ENCODE results near the gene WDR38. TPM values are rescaled to one million over a fixed set of nuclear protein-coding genes. Genes with fewer than 3 reads are reported as not detected.

The WDR38 gene
- total and polyA plus RNA-seq, 2 of the 4 experiments (the other 2 are of a cell fraction), result not detected

- Histone ChIP-seq H4K20me1 (ENCODE audit: insufficient read depth, low read length) (no peaks in the 10 kb centered on the region; the same call in 1 of the 2 replicates), H2AFZ (replicated peaks; ENCODE audit: low read length, poor library complexity) (no peak overlapping the region), H3K27me3 (ENCODE audit: control insufficient read depth, insufficient read depth, low read length) (no peaks in the 10 kb centered on the region), H3K9me3 (ENCODE audit: control insufficient read depth, insufficient read depth, low read length) (no peaks in the 10 kb centered on the region), H3K4ac (ENCODE audit: low read depth, low read length) (no peak overlapping the region), H3K27ac (ENCODE audit: insufficient read depth, low read length) (no peak overlapping the region), H2BK20ac (ENCODE audit: low read depth, low read length) (no peak overlapping the region), H4K8ac (ENCODE audit: low read depth in 2 of 2, low read length in 2 of 2) (no peak overlapping the region), H3K56ac (ENCODE audit: extremely low read depth, insufficient read depth, low read length) (no peak overlapping the region), H2AK9ac (replicated peaks; ENCODE audit: low read depth, low read length, poor library complexity) (no peak overlapping the region), H4K91ac (ENCODE audit: insufficient read depth, low read depth, low read length) (no peak overlapping the region), H3K4me1 (ENCODE audit: control insufficient read depth, insufficient read depth, low read length) (0 out of 2 replicates have a peak, but pooled peaks cover 2% of the 10 kb centered on the region), H4K5ac (ENCODE audit: low read depth, low read length) (no peak overlapping the region), H3K79me1 (ENCODE audit: low read depth in 1 of 2, low read length in 2 of 2) (peaks cover 4 to 7% of the 10 kb centered on the region in 2 experiments; a peak in 3 of 4 replicates), H2AK5ac (ENCODE audit: low read depth, low read length) (no peak overlapping the region), H3K23ac (ENCODE audit: low read depth, low read length) (no peak overlapping the region), H3K9ac (ENCODE audit: low read depth, low read length) (no peak overlapping the region), H2BK5ac (ENCODE audit: low read depth, low read length, poor library complexity, severe bottlenecking) (no peak overlapping the region), H3K36me3 (ENCODE audit: control insufficient read depth, insufficient read depth, low read length) (peaks cover 35% of the 10 kb centered on the region), H3K14ac (replicated peaks; ENCODE audit: low read depth, low read length) (no peak overlapping the region), H2BK15ac (ENCODE audit: low read depth, low read length) (no peak overlapping the region), H2BK120ac (ENCODE audit: low read depth, low read length) (no peak overlapping the region), H3K9me1 (ENCODE audit: insufficient read depth, low read length) (no peaks in the 10 kb centered on the region), H3K4me3 (ENCODE audit: insufficient read depth, low read depth, low read length) (no peak overlapping the region), H3K4me2 (ENCODE audit: low read depth, low read length) (no peak overlapping the region), H3K18ac (ENCODE audit: low read depth, low read length) (no peak overlapping the region)
- 100% methylated on average over 3 of the region's 9 CpGs; no CpG with 5 or more reads in 1 of the 2 experiments for WGBS, 2 experiments (ENCODE audit: extremely low coverage in 2 of 2, insufficient read length in 1 of 2)
- DNase-seq (no peak), ATAC-seq (ENCODE audit: low read depth) (no peak)
- in situ Hi-C loops (cut with MboI; ENCODE audit: low sequenced_read_pairs) (no loop called here), dilution Hi-C loops (cut with HindIII; ENCODE audit: low sequenced_read_pairs, unreplicated experiment) (no loop called here), intact Hi-C loops (cut with micrococcal nuclease) (loop anchor here (1.0 kb wide), 1 partner anchor 120 kb away; no protein-coding TSS in a partner anchor)
- ChIA-PET CTCF (interaction anchor here (1.5 to 1.8 kb wide), 2 partner anchors 16 to 120 kb away, joined by 5 to 7 read pairs; no protein-coding TSS in a partner anchor), POLR2A (ENCODE audit: unreplicated experiment) (no interaction called here)
- BruUV-seq (replicated peaks), result no TSS peak
- no peak for TF ChIP-seq CTCF (conservative IDR thresholded peaks at IDR 0.05; ENCODE audit: low read depth, low read length)
- TF ChIP-seq BHLHE40 (IDR thresholded peaks at IDR 0.05; ENCODE audit: low read depth, low read length), result no peak
- TF ChIP-seq MAZ (IDR thresholded peaks at IDR 0.05; ENCODE audit: borderline replicate concordance, low read depth, low read length), result no peak
- TF ChIP-seq CHD1 (IDR thresholded peaks at IDR 0.05; ENCODE audit: low read depth, low read length), result no peak
- no peak for TF ChIP-seq USF2 (IDR thresholded peaks at IDR 0.05; ENCODE audit: low read depth, low read length)
- no peak for TF ChIP-seq RCOR1 (IDR thresholded peaks at IDR 0.05; ENCODE audit: insufficient replicate concordance, low read length)
- no peak for TF ChIP-seq SMC3 (IDR thresholded peaks at IDR 0.05; ENCODE audit: low read depth, low read length)
- no peak for TF ChIP-seq POLR2A (IDR thresholded peaks at IDR 0.05; ENCODE audit: low read depth, low read length)
- no peak for TF ChIP-seq MXI1 (IDR thresholded peaks at IDR 0.05; ENCODE audit: borderline replicate concordance, low read depth, low read length)
- TF ChIP-seq RFX5 (IDR thresholded peaks at IDR 0.05; ENCODE audit: low read depth, low read length), result no peak
- no peak for TF ChIP-seq NFE2L2 (IDR thresholded peaks at IDR 0.05; ENCODE audit: low read depth, low read length)
- TF ChIP-seq ELK1 (IDR thresholded peaks at IDR 0.05; ENCODE audit: borderline replicate concordance, low read depth, low read length), result no peak
- TF ChIP-seq CEBPB (IDR thresholded peaks at IDR 0.05; ENCODE audit: low read depth, low read length), result no peak
- TF ChIP-seq RAD21 (IDR thresholded peaks at IDR 0.05; ENCODE audit: low read length), result no peak
- no peak for TF ChIP-seq MAFK (IDR thresholded peaks at IDR 0.05; ENCODE audit: low read depth, low read length)
These were observed 40.9 kb downstream of the WDR38 start for GRCh38 chr9:124894035-124894740.

Data from IMR-90 (cell line).